Measurements from ENCODE around the gene SSTR4. TPM values are rescaled to one million over a fixed set of nuclear protein-coding genes. Genes with fewer than 3 reads are reported as not detected.

The SSTR4 gene
- total RNA-seq, 1 experiment from 2014 or later: not detected

GRCh38 chr20:23003077-23003635 is 32.0 kb upstream of the SSTR4 start:
- POLR2A ChIA-PET: no interaction called here
- no peaks in the 10 kb centered on the region for H3K36me3 Mint-ChIP-seq
- ATAC-seq (no peak), DNase-seq (ENCODE audit: low spot score) (no peak)
- CTCF ChIA-PET: no interaction called here
- no peaks in the 10 kb centered on the region; the same call in 1 of the 2 replicates for H3K27me3 Mint-ChIP-seq (ENCODE audit: low read depth)
- TF ChIP-seq ZNF423 (CRISPR knock-in tag; IDR thresholded peaks at IDR 0.05): no peak
- TF ChIP-seq TEAD1 (CRISPR knock-in tag; IDR thresholded peaks at IDR 0.05): no peak
- TF ChIP-seq ESRRA (CRISPR knock-in tag; IDR thresholded peaks at IDR 0.05; ENCODE audit: borderline replicate concordance): no peak
- TF ChIP-seq, protein P1, sequence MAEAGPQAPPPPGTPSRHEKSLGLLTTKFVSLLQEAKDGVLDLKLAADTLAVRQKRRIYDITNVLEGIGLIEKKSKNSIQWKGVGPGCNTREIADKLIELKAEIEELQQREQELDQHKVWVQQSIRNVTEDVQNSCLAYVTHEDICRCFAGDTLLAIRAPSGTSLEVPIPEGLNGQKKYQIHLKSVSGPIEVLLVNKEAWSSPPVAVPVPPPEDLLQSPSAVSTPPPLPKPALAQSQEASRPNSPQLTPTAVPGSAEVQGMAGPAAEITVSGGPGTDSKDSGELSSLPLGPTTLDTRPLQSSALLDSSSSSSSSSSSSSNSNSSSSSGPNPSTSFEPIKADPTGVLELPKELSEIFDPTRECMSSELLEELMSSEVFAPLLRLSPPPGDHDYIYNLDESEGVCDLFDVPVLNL (CRISPR knock-in tag; IDR thresholded peaks at IDR 0.05; ENCODE audit: borderline replicate concordance, low read depth): no peak
- no peak for TF ChIP-seq PRRX2 (CRISPR knock-in tag; IDR thresholded peaks at IDR 0.05)
- no peak for TF ChIP-seq ZNF219 (CRISPR knock-in tag; IDR thresholded peaks at IDR 0.05; ENCODE audit: borderline replicate concordance)
- TF ChIP-seq, protein P2, sequence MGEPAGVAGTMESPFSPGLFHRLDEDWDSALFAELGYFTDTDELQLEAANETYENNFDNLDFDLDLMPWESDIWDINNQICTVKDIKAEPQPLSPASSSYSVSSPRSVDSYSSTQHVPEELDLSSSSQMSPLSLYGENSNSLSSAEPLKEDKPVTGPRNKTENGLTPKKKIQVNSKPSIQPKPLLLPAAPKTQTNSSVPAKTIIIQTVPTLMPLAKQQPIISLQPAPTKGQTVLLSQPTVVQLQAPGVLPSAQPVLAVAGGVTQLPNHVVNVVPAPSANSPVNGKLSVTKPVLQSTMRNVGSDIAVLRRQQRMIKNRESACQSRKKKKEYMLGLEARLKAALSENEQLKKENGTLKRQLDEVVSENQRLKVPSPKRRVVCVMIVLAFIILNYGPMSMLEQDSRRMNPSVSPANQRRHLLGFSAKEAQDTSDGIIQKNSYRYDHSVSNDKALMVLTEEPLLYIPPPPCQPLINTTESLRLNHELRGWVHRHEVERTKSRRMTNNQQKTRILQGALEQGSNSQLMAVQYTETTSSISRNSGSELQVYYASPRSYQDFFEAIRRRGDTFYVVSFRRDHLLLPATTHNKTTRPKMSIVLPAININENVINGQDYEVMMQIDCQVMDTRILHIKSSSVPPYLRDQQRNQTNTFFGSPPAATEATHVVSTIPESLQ (CRISPR knock-in tag; IDR thresholded peaks at IDR 0.05): no peak
- no peak for TF ChIP-seq OVOL2 (CRISPR knock-in tag; IDR thresholded peaks at IDR 0.05; ENCODE audit: borderline replicate concordance)
- H3K4me3 Mint-ChIP-seq: no peak overlapping the region
- no peak overlapping the region for H3K27ac Mint-ChIP-seq
- H3K9me3 Mint-ChIP-seq: no peaks in the 10 kb centered on the region
- H3K4me1 Mint-ChIP-seq: peaks cover 9% of the 10 kb centered on the region

DNA sequence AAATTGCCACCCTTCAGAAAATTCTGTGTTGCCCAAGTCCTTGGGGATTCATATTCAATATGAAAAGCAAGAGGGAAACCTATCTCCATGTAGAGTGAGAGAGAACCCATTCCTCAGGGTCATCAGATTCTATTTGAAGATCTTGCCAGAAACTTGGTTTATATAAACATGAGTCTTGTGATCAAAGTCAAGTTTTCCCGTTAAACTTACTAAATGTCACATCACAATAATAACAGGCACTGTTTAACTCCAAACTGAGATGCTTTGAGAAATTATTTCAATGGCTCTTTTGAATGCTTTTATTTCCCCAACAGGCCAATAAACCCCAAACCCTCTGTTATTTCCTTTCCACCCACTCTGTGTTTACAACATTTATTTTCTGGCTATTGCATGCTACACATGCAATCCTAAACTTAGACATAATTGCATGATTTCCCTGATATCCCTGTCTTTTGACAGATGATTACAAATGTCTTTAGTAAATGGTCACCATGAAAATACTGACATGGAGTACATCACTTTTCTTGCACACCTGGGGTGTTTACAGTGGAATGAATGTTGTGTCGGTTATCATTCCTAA is 31.1 kb upstream of the SSTR4 start:
- POLR2A ChIA-PET: no interaction called here
- Mint-ChIP-seq H3K36me3 (no peaks in the 10 kb centered on the region), H3K4me1 (peaks cover 12% of the 10 kb centered on the region), H3K9me3 (no peaks in the 10 kb centered on the region), H3K4me3 (no peak overlapping the region), H3K27me3 (ENCODE audit: low read depth) (no peaks in the 10 kb centered on the region; the same call in 1 of the 2 replicates), H3K27ac (no peak overlapping the region)
- ATAC-seq (no peak), DNase-seq (ENCODE audit: low spot score) (no peak)
- TF ChIP-seq ERG (CRISPR knock-in tag; IDR thresholded peaks at IDR 0.05): no peak
- TF ChIP-seq SOX15 (CRISPR knock-in tag; IDR thresholded peaks at IDR 0.05): no peak
- no peak for TF ChIP-seq ZNF512 (CRISPR knock-in tag; IDR thresholded peaks at IDR 0.05; ENCODE audit: borderline replicate concordance)
- TF ChIP-seq ZNF396 (CRISPR knock-in tag; IDR thresholded peaks at IDR 0.05; ENCODE audit: borderline replicate concordance): no peak
- no peak for TF ChIP-seq CREB1 (CRISPR knock-in tag; IDR thresholded peaks at IDR 0.05)
- TF ChIP-seq ZNF317 (CRISPR knock-in tag; IDR thresholded peaks at IDR 0.05; ENCODE audit: borderline replicate concordance, low read depth): no peak
- no peak for TF ChIP-seq CTCF (IDR thresholded peaks at IDR 0.05)
- CTCF ChIA-PET: no interaction called here

Data from WTC11 (cell line).